Fibroblast of upper back skin (primary cell): ENCODE measurements around the gene KRT23.
A peak's percentile ranks its signal among the peaks of the same experiment; 100 is the strongest.

Source experiments
- DNase-seq: peaks from one replicate; pipeline ENCODE4 v3.0.0-alpha.2; 2013

KRT23 gene

DNA sequence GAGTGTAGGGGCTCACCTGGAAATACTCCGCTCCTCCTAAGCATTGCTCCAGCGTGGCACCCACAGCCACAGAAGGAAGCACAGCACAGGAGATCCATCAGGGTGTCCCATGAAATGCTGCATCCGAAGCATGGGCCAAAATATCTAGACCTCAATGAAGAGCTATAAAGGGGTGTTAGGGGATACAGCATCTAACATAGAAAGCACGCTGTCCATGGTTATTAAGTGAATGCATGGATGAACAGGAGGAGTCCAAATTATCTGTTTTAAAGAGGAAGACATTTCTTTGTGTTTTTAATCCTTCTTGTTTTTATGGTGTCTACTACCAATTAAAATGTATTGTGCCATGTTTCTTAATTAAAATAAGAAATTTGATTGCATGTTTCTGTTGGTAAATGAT is 30.8 kb downstream of the KRT23 start:
- no peak for DNase-seq

DNA sequence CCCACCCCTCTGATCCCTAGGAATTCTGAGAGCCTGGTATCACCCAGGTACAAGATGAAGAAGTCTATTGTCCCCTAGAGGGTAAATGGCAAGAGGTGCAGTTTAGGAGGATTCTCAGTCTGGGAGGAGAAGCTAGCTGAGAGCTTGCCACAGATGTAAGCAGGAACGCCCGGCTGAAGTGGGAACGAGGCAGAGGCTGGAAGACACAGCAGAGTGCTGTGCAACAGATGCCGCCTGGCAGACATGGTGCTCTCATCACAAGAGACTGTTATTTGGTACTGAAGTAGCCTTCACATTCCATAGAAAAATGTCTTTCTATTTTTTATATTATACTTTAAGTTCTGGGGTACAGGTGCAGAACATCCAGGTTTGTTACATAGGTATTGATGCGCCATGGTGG is 32.1 kb downstream of the KRT23 start:
- DNase-seq: no peak

DNA sequence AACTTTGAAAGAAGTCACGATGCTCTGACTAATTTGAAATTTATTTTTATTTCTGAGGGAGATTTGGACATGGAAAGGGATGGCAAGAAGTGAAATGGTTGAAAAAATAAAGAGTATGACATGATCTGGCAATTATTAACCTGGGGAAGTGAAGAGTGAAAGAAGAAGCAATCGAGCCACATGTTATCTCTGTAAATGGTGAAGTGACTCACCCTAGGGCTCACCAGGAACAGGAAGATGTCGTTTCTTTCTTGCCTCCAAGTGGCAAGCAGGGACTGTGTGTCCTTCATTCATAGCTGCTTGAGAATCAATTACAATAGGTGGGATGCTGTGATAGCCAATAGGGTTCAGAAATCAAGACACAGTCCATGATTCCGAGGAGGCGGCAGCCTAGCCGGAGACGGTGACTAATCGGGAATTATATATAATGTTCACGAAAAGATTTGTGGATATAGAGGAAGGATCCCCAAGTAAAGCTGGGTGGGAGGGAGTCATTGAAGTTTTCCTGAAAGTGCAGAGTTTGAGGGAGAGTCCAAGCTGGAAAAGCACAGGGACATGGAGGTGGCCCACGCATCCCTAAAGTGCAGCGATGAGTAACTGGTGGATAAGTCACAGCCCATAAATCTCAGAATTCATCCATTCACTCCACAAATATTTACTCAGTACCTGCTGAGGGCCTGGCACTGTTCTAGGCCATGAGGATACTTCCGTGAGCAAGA is 34.2 kb downstream of the KRT23 start:
- peak; percentile 43 for DNase-seq

DNA sequence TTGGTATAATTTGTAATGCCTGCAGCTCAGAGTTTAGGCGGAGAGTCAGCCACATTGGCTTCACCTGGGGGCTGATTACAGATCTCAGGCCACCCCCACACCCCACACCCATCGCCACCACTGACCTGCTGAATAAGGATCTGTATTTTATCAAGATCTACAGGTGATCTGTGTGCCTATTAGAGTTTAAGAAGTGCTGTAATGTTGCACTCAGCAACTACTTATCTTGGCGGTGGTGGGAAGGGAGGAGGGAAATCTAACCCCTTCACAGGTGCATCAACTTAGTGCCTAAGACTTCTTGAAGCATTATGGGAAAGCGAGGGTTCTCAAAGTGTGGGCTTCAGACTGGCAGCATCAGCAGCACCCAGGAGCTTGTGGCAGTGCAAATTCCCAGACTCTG is 34.9 kb downstream of the KRT23 start:
- DNase-seq: no peak

DNA sequence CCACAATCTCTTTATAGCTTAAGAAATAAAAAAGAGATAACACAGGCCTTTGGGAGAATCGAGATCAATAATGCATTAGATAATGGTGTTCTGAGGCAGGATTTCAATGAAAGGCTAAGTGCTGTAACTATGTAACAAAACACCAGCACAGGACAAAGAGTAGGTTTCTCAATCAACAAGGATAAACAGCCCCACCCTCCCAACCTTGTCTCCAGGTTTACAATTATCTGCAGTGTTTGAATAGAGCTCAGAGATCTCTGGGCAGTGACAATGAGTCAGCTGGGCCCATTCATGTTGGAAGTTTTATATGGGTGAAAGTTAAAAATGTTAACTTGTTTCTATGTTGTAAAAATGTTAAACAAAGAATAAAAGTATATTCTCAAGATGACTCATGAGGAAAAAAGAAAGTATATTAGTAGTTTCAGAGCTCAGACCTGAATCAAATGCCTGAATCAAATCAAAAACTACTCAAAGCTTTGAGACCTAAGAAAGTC is 35.4 kb downstream of the KRT23 start:
- DNase-seq: no peak

DNA sequence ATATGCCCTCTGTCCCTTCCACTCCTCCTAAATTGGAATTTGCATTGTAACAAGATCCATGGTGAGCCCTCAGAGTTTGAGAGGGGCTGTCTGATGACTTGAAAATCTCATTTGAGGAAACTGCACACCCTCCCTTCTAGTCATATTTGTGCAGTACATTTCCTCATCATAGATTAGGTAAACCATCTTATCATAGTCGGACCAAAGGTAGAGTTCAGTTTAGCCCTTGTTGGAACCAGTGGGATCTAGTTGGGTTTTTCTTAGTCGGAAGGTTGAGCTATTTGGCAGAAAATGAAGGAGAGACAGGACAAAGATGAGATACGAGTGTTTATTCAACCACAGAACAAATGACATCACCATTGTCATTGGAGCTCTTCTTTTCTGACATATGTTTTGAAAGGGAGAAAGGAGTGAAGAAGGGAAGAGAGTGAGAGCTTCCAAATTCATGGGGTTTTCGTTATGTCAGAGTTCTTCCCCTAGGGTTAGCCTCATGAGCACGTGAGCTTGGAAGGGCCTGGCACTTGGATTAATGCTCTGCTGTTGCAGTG is 36.6 kb downstream of the KRT23 start:
- DNase-seq: no peak

DNA sequence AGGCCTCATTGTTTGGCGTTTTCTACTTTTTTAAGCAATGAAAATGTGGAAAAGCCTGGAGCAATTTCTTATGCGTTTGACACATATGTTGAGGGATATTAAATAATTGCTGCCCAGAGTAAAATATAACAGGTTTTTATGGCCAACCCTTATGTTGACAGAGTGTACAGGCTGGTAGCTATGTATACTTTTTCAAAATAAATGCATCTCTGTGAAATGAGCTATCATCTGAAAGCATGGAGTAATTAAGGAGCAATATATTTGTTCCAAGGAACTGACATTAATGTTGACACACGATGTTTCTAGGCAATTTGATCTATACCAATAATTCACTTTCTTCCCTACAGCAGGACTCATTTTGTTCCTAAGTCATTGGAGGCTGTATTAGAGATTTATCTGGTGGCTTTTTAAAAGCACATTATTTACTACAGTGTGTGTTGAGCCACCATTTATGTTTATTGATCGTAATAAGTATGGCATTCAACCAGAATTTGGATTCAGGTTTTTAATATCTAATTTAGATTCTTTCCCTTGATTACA is 40.5 kb downstream of the KRT23 start:
- DNase-seq: no peak

DNA sequence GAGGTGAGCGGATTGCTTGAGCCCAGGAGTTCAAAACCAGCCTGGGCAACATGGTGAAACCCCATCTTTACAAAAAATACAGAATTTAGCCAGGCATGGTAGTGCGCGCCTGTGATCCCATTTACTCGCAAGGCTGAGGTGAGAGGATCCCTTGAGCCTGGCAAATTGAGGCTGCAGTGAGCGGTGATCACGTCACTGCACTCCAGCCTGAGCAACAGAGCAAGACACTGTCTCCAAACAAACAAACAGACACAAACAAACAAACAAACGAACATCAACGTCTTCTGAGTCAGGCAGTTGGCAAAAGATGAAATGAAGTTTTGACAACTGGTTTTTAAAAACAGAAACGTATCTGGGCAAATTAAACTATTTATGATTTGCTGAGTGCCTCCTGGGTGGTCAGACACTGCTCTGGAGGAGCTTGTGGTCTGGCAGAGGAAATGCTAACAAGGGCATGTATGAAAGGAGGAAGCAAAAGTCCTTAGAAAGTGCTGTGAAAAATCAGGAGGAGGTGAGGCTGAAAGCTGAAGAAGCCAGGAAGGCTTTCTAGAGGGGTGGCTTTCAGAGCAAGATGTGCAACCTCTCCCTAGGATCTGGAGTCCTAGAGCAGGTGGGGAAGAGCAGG is 42.2 kb downstream of the KRT23 start:
- DNase-seq: no peak

DNA sequence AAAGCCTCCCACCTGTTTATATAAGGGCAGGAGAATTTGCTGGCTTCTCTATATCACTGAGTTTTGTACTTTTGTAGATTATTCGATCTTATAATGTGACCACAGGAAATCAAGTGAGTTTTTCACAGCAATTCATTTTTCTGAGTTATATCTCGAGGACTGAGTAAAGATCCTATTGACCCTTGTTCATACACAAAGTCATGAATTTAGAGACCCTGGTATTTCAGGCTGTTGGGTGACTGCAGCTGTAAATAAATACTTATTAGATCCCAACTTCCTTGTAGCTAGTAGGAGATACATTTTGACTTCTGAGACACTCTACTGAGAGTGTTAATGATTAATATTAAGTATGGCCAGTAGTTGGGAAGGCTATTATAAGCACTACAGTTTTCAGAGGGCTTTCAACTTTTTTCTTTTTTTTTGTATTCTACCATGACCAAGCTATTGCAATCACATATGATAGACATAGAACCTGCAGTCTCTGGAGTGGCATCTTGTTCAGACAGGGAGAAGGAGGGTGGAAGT is 49.2 kb downstream of the KRT23 start:
- DNase-seq: no peak

DNA sequence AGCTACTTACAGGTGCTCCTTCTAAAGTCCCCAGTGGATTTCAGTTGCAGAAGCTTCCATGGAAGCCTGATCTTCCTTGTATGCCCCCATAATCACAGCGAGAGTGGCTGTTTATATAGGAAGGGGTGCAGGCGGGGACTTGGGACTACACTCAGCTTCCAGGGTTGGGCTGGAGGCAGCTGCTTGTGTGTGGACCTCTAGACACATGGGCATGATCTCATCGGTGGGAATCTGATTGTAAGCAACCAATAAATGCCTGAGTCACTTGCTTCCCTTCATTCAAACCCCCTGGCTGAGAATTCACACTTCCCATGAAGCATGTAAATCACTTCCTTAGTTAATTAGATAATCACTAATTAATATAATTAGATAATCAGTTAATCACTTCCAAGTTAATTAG is 51.4 kb downstream of the KRT23 start:
- peak; percentile 18 for DNase-seq

DNA sequence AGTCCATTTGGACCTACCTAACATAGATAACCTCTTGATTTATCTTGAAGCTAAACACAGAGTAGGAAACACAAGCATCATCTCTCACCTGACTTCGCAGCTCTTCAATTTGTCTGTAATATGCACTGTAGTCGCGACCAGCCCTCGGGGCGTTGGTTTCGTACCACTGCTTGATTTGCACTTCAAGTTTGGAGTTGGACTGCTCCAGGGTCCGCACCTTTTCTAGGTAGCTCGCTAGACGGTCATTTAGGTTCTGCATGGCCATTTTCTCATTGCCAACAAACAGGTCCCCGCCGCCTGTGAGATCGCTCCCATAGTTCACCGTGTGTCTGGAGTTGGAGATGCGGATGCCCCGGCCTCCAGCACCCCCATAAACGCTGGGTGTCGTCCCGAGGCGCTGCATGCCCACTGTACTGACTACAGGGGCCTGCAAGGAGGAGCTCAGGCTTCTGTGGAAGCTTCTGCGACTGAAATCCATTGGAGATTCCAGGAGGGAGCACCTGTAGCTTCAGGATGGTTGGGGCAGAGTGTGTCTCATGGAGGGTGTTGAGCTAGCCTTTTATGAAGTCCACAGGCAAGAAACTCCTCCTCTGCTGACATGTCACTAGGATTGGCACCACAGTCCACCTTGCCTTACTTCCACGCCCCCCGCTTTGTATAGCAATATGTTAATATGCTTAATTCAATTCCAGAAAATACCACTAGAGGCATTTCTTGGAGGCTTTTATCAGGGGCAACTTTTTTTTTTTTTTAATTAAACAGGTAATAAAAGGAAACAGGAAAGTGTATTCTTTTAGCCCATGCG is 52.5 kb downstream of the KRT23 start, which contains the start of gene KRT20:
Gene KRT20 (minus strand): TSS at position 535 of the 805 bp plus-strand sequence. CDS start 57 bp downstream, at position 478.
- no peak for DNase-seq

DNA sequence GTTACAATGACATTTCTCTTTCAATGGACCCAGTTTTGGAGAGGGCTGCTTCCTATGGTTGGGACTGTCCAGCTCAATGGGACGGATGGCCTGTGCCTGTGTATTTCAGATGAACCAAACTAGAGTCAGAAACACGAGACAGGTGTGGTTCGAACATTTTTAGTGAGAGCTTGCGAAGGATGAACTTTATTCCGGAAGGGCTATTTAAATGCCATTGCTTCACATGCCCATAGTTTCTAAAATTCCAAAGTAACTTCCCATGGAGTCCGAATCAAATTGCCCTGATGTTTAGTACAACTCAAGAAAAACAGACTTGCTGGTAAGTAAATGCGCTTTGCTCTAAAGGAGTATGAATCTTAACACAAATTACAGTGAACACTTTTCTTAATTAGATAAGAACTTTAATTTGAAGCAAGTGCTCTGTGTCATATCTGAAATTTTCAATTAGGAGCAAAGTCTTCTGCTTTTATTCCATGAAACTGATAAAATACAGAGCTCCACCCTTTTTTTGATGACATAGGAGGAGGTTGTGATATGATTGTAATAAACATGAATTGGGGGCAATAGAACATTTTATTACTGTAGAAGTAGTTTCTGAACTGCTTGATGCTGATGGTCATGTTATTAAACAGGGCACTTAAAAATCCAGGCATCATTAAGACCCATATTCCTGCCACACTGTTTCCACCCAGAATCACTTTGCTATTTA is 53.7 kb downstream of the KRT23 start:
- no peak for DNase-seq

DNA sequence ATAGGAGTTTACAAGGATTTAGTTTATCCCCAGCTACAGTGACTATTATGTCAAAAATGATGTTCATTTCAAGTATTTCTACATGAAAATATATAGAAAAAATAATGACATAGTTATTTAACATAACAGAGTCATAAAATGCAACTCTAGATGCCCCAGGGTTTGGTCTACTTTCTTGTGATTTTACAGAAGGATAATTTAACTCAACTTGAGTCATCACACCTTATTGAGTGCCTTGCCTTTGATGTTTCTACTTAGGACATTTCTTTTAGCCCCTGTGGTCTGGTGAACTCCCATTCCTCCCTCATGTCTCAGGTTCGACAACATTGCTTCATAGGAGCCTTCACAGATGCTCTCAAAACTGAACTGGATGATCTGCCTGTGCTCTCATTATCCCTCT is 54.4 kb downstream of the KRT23 start:
- DNase-seq: no peak

DNA sequence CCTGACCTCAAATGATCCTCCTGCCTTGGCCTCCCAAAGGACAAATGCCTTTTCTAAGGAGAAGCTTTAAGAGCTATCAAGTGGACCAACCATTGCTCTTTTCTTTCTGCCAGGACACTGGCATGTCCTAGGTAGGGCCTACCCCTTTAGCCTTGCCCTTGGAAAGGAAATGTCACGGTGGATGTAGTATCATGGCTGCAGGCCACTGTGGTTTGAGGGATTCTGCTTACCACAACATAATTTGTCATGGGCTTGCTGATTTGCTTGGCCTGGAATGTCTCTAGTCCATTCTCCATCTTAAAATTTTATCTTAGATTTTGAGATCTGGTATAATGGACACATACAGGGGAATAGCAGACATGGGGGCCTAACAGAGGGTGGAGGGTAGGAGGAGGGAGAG is 58.4 kb downstream of the KRT23 start:
- DNase-seq: no peak

DNA sequence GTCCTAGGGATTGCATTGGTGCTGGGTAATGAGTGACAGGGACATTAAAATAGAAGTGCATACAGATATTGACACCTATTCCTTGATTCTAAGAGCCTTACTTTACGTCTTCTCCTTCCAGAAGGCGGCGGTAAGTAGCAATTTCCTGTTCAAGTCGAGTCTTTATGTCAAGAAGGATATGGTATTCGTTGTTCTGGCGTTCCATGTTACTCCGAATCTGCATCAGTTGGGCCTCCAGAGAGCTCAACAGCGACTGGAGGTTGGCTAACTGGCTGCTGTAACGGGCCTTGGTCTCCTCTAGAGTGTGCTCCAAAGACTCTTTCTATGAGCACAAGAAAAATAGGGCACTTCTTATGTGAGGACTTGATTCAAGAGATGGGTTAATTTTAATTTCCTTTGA is 59.4 kb downstream of the KRT23 start:
- no peak for DNase-seq

DNA sequence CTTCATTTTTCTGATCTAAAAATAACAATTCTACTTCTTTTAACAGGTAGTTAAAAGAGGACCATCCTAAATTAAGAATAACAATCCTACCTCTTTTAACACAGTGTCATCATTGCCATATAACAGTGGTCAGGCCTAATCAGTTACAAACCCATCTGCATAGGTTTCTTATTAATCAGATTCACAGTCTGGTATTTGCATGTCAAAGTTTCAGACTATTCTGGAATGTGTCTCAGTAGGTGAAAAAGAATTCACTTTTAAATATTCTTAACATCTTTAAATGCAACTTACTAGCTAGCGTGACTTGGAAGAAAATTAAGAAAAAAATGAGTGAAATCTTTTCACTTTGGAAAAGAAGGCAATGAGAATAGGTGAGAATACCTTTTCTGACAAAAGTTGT is 63.6 kb downstream of the KRT23 start:
- peak; percentile 24 for DNase-seq

DNA sequence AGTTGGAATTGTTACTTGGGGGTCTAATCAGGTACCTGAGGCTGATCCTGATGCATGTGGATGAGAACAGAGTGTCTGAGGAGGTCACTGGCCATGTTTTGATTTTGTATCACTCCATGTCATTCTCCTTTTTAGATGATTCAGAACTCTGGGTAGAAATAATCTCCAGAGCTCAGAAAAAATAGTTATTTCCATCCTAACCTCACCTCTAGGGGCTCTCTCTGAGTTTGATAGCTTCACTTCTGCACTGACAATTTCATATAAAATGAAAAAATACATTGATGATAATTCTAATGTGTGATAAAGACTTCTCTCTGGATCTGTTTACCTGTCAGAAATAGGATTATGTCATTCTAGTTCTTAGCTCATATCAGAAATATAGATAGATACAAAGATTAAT is 64.2 kb downstream of the KRT23 start:
- no peak for DNase-seq
